HEK293T (cell line): ENCODE measurements around the gene KCNK4.
A peak's percentile ranks its signal among the peaks of the same experiment; 100 is the strongest.

Experiments
- ARNT ChIP-seq: fragments of 450-650 bp; IDR thresholded peaks from 2 replicates; pipeline ENCODE4 v1.6.1; 2017; ENCODE audit warnings: mild to moderate bottlenecking
- BHLHE40 ChIP-seq: fragments of 450-650 bp; IDR thresholded peaks from 2 replicates; pipeline ENCODE4 v1.6.1; 2016; ENCODE audit warnings: mild to moderate bottlenecking, moderate library complexity, borderline replicate concordance
- FOXA1 ChIP-seq: fragments of 450-650 bp; IDR thresholded peaks from 2 replicates; pipeline ENCODE4 v1.6.1; 2016; ENCODE audit warnings: mild to moderate bottlenecking
- FOXM1 ChIP-seq: fragments of 450-650 bp; IDR thresholded peaks from 2 replicates; pipeline ENCODE4 v1.6.1; 2017; ENCODE audit warnings: mild to moderate bottlenecking, borderline replicate concordance
- HDGF ChIP-seq: fragments of 450-650 bp; IDR thresholded peaks from 2 replicates; pipeline ENCODE4 v1.6.1; 2017; ENCODE audit warnings: antibody characterized with exemption, borderline replicate concordance
- L3MBTL2 ChIP-seq: fragments of 450-650 bp; conservative IDR thresholded peaks from 2 replicates; pipeline ENCODE4 v1.6.1; 2016; ENCODE audit warnings: mild to moderate bottlenecking
- LEF1 ChIP-seq: fragments of 450-650 bp; IDR thresholded peaks from 2 replicates; pipeline ENCODE4 v1.6.1; 2017; ENCODE audit warnings: mild to moderate bottlenecking, borderline replicate concordance
- SP1 ChIP-seq: fragments of 450-650 bp; IDR thresholded peaks from 2 replicates; pipeline ENCODE4 v1.6.1; 2017
- SUZ12 ChIP-seq: fragments of 450-650 bp; IDR thresholded peaks from 2 replicates; pipeline ENCODE4 v1.6.1; 2016; ENCODE audit warnings: mild to moderate bottlenecking
- TARDBP ChIP-seq: fragments of 450-650 bp; IDR thresholded peaks from 2 replicates; pipeline ENCODE4 v1.6.1; 2016
- ZNF384 ChIP-seq: fragments of 450-650 bp; IDR thresholded peaks from 2 replicates; pipeline ENCODE4 v1.6.1; 2016

GRCh38 chr11:64246871-64247728, 44.0 kb upstream of the KCNK4 start, which contains the start of gene PPP1R14B:
- no peak for TF ChIP-seq ARNT
- peak; percentile 92 for TF ChIP-seq L3MBTL2
- TF ChIP-seq LEF1, result 0 out of 2 replicates have a peak, but pooled peaks have one; percentile 10
- TF ChIP-seq TARDBP, result no peak
- no peak for TF ChIP-seq SP1
- TF ChIP-seq HDGF, result no peak
- no peak for TF ChIP-seq FOXM1
- no peak for TF ChIP-seq SUZ12
- no peak for TF ChIP-seq BHLHE40
- no peak for TF ChIP-seq ZNF384
- no peak for TF ChIP-seq FOXA1
